B cell (primary cell): Measurements from ENCODE around the gene MEIOB. TPM values are rescaled to one million over a fixed set of nuclear protein-coding genes. Genes with fewer than 3 reads are reported as not detected.

Experiments used
- ATAC-seq: fragments of 200-7000 bp; cut with Tn5 transposase; one replicate; pipeline ENCODE4 v1.10.0; 2021; ENCODE audit warnings: low read depth, mild to moderate bottlenecking, moderate number of reproducible peaks, moderate library complexity
- CTCF ChIA-PET: fragments of 350-600 bp; sonication (Branson Sonifier 250); formaldehyde crosslinking; loops from one replicate; lab custom pipeline; 2021; ENCODE audit warnings: antibody characterized with exemption, inconsistent platforms; lab: Charles Lee
- POLR2A ChIA-PET: fragments of 350-600 bp; sonication (Branson Sonifier 250); formaldehyde crosslinking; loops from one replicate; lab custom pipeline; 2021; ENCODE audit warnings: antibody characterized with exemption; lab: Charles Lee
- DNase-seq: peaks from one replicate; pipeline ENCODE4 v3.0.0; 2013
- H2AFZ ChIP-seq: 2 replicates; pipeline ENCODE4 v1.6.1; 2012; ENCODE audit warnings: mild to moderate bottlenecking, low read depth, low read length; ENCODE audit not compliant: insufficient read depth, poor library complexity, severe bottlenecking
- H3K27ac ChIP-seq, 2 donors: 1 replicate in 1 of 2; 2 replicates in 1 of 2; pipeline ENCODE4 v1.5.1; 2012 to 2013; ENCODE audit warnings: low read length in 2 of 2, mild to moderate bottlenecking in 2 of 2, moderate library complexity in 1 of 2
- H3K27me3 ChIP-seq, 4 experiments: fragments of 200-600 bp in 1 of 4; sonication (generic) in 1 of 4; replicated peaks in 1 of 4; 1 replicate in 2 of 4; 2 replicates in 2 of 4; pipeline versions ENCODE4 v1.6.1 to v1.7.0; 2013 to 2016; ENCODE audit warnings: low read length in 3 of 4, mild to moderate bottlenecking in 2 of 4, mixed read lengths in 1 of 4, moderate library complexity in 1 of 4; ENCODE audit not compliant: insufficient read depth in 4 of 4, control insufficient read depth in 3 of 4; ENCODE audit errors: control extremely low read depth in 1 of 4
- H3K36me3 ChIP-seq, 2 experiments: replicated peaks in 1 of 2; 1 replicate in 1 of 2; 2 replicates in 1 of 2; pipeline versions ENCODE4 v1.6.1 to v1.7.1; 2013; ENCODE audit warnings: low read length in 1 of 2; ENCODE audit not compliant: insufficient read depth in 2 of 2, control insufficient read depth in 1 of 2; ENCODE audit errors: control extremely low read depth in 1 of 2, extremely low read depth in 1 of 2
- H3K4me1 ChIP-seq, 2 donors: fragments of 200-600 bp in 1 of 2; sonication (generic) in 1 of 2; 1 replicate in 1 of 2; 2 replicates in 1 of 2; pipeline versions ENCODE4 v1.5.1 to v1.6.1; 2013 to 2017; ENCODE audit warnings: low read length in 2 of 2; ENCODE audit not compliant: control insufficient read depth in 2 of 2, insufficient read depth in 2 of 2
- H3K4me2 ChIP-seq: replicated peaks from 2 replicates; pipeline ENCODE3; 2012; ENCODE audit warnings: mild to moderate bottlenecking, low read depth, low read length; ENCODE audit not compliant: poor library complexity, severe bottlenecking
- H3K4me3 ChIP-seq, 5 experiments: fragments of 200-600 bp in 1 of 5; sonication (generic) in 1 of 5; 1 replicate in 3 of 5; 2 replicates in 2 of 5; pipeline versions ENCODE4 v1.5.1 to v1.7.0; 2011 to 2016; ENCODE audit warnings: low read length in 4 of 5, mild to moderate bottlenecking in 4 of 5, low read depth in 2 of 5, control low read depth in 1 of 5, moderate library complexity in 1 of 5; ENCODE audit not compliant: insufficient read depth in 1 of 5; ENCODE audit errors: control extremely low read depth in 1 of 5, extremely low read depth in 1 of 5
- H3K79me2 ChIP-seq: fragments of 200-600 bp; sonication (generic); one replicate; pipeline ENCODE4 v1.6.0; 2016; ENCODE audit warnings: low read length; ENCODE audit not compliant: control insufficient read depth, insufficient read depth
- H3K9ac ChIP-seq: fragments of 200-600 bp; sonication (generic); 2 replicates; pipeline ENCODE4 v1.6.1; 2017; ENCODE audit warnings: mild to moderate bottlenecking, low read length, moderate library complexity
- H3K9me3 ChIP-seq, 3 donors: one replicate each; pipeline versions ENCODE4 v1.6.1 to v1.7.1; 2013; ENCODE audit warnings: low read length in 2 of 3; ENCODE audit not compliant: control insufficient read depth in 2 of 3, insufficient read depth in 1 of 3; ENCODE audit errors: control extremely low read depth in 1 of 3
- H4K20me1 ChIP-seq: 2 replicates; pipeline ENCODE4 v1.6.0; 2012; ENCODE audit warnings: mild to moderate bottlenecking, low read length; ENCODE audit not compliant: insufficient read depth, control insufficient read depth, poor library complexity, severe bottlenecking
- H3K27ac Mint-ChIP-seq: one replicate; pipeline ENCODE4 v1.8.0; 2021; ENCODE audit warnings: mixed read lengths
- H3K27me3 Mint-ChIP-seq: one replicate; pipeline ENCODE4 v1.8.0; 2021; ENCODE audit warnings: mixed read lengths
- H3K4me1 Mint-ChIP-seq: one replicate; pipeline ENCODE4 v1.8.0; 2021; ENCODE audit warnings: mixed read lengths
- H3K4me3 Mint-ChIP-seq: one replicate; pipeline ENCODE4 v1.8.0; 2021; ENCODE audit warnings: mixed read lengths
- H3K9me3 Mint-ChIP-seq: one replicate; pipeline ENCODE4 v1.8.0; 2022; ENCODE audit warnings: mixed read lengths; ENCODE audit not compliant: insufficient read depth
- EZH2 ChIP-seq: IDR thresholded peaks from 2 replicates; pipeline ENCODE4 v1.6.1; 2012; ENCODE audit warnings: borderline replicate concordance, low read depth, mild to moderate bottlenecking, moderate library complexity, low read length; ENCODE audit not compliant: insufficient read depth, poor library complexity, severe bottlenecking
- WGBS: methylation state at CpG from one replicate; pipeline ENCODE4 v1.1.5; 2013; ENCODE audit warnings: missing lambda C conversion rate; ENCODE audit not compliant: insufficient coverage; 5-methylcytosine and 5-hydroxymethylcytosine counted together
- intact Hi-C: fragments of 100-400 bp; cut with micrococcal nuclease; formaldehyde crosslinking; loops from one replicate; pipeline ENCODE4 v1.10.0; 2022
- polyA plus RNA-seq: library from polyadenylated mRNA; depleted of rRNA; stranded (reverse); fragments of >200 nt; gene quantifications from 2 replicates; pipeline ENCODE4 v1.2.3, GENCODE V29; 2012
- total RNA-seq, 2 donors: library from RNA; stranded (reverse); fragments of 120-200 nt in 1 of 2; gene quantifications; 1 replicate in 1 of 2; 2 replicates in 1 of 2; pipeline versions ENCODE4 v1.2.3 to v1.2.4, GENCODE V29; 2013 to 2022
- TF ChIP-seq, protein P1 (sequence below): fragments of 200-600 bp; IDR thresholded peaks from one replicate; pipeline ENCODE4 v1.8.0; 2022; ENCODE audit warnings: antibody characterized with exemption, mild to moderate bottlenecking

Gene MEIOB
- total and polyA plus RNA-seq, 2 donors (not counting 1 experiment from before 2014, with no cell fraction given): not detected

DNA sequence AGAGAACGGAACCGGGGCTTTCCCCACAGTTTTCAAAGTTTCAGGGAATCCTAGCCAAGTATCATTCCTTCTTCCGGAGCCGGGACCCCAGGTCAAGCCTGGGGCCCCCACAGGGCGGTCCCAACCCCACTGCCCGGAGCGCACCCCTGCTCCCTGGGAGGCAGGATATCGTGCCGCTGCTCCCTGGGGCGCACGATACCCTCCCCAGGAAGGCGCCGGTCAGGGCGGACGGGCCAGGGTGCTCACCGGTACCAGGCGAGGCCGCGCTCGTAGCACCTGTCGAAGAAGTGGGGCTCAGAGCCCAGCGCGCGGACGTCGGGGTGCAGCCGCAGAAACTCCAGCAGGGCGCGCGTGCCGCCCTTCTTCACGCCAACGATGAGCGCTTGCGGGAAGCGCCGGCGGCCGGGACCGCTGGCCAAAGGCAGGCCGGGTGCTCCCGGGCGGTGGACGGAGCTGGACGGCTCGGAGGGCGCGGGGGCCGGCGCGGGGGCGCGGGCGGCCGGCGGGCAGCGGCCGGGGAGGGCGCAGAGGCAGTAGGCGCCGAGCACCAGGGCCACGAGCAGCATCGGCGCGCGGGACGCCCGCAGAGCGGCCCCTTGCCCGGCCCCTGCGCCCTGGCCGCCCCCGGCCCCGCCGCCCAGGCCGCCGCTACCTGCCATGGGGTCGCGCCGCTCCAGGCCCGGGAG is 45.8 kb upstream of the MEIOB start:
- Histone ChIP-seq H3K4me2 (no peak overlapping the region), H3K36me3 (no peaks in the 10 kb centered on the region), H3K9me3 (no peaks in the 10 kb centered on the region), H3K27me3 (peaks cover 0 to 61% (median 14%) of the 10 kb centered on the region in 4 experiments), H3K4me1 (peaks cover 0 to 2% of the 10 kb centered on the region in 2 donors), H3K27ac (no peak overlapping the region), H2AFZ (no peak overlapping the region), H3K4me3 (no peak overlapping the region), H3K9ac (no peak overlapping the region), H4K20me1 (no peaks in the 10 kb centered on the region), H3K79me2 (no peaks in the 10 kb centered on the region)
- peaks cover 4% of the 10 kb centered on the region for H3K4me1 Mint-ChIP-seq
- 4% methylated on average over 81 of the region's 81 CpGs for WGBS
- CTCF ChIA-PET: no interaction called here
- intact Hi-C loops: no loop called here
- H3K27me3 Mint-ChIP-seq: peaks cover 37% of the 10 kb centered on the region
- H3K4me3 Mint-ChIP-seq: no peak overlapping the region
- no peaks in the 10 kb centered on the region for H3K9me3 Mint-ChIP-seq
- DNase-seq: no peak
- H3K27ac Mint-ChIP-seq: no peak overlapping the region
- no peak for ATAC-seq
- TF ChIP-seq EZH2: no peak
- TF ChIP-seq, protein P1, sequence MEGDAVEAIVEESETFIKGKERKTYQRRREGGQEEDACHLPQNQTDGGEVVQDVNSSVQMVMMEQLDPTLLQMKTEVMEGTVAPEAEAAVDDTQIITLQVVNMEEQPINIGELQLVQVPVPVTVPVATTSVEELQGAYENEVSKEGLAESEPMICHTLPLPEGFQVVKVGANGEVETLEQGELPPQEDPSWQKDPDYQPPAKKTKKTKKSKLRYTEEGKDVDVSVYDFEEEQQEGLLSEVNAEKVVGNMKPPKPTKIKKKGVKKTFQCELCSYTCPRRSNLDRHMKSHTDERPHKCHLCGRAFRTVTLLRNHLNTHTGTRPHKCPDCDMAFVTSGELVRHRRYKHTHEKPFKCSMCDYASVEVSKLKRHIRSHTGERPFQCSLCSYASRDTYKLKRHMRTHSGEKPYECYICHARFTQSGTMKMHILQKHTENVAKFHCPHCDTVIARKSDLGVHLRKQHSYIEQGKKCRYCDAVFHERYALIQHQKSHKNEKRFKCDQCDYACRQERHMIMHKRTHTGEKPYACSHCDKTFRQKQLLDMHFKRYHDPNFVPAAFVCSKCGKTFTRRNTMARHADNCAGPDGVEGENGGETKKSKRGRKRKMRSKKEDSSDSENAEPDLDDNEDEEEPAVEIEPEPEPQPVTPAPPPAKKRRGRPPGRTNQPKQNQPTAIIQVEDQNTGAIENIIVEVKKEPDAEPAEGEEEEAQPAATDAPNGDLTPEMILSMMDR: no peak
- POLR2A ChIA-PET: no interaction called here

DNA sequence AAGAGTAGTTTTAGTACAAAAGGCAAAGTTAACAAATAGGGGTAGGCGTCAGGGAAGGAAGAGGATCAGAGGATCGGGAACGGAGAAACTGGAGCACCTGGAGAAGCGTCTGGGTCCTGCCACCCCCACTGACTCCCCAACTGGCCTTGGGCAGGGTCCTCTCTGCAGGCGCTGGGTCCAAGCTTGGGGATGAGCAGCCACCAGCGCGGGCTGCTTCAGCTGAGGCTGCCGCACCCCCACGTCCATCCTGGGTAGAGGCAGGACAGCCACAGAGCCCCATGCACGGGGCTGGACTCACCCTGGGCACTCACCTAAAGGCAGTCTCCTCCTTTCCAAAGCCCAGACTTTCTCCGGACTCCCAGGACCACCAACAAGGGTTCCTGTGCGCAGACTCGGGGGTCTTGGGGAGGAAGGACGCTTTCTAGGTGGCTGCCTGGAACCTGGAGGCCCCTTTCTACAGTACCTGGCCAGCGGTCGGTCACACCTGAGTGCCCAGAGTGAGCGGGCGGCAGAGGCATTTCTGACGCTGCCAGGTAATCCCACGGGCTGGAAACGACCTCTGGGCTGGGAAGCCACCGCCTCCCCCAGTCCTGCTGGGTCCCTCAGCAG is 45.2 kb upstream of the MEIOB start:
- Mint-ChIP-seq H3K27me3 (peaks cover 31% of the 10 kb centered on the region), H3K4me1 (peaks cover 4% of the 10 kb centered on the region), H3K4me3 (peak overlapping the region; percentile 19), H3K27ac (no peak overlapping the region), H3K9me3 (no peaks in the 10 kb centered on the region)
- TF ChIP-seq, protein P1: no peak
- TF ChIP-seq EZH2: no peak
- no peak overlapping the region for H3K9ac ChIP-seq
- no peak overlapping the region for H3K4me2 ChIP-seq
- ATAC-seq: no peak
- WGBS: 8% methylated on average over 19 of the region's 22 CpGs
- H4K20me1 ChIP-seq: no peaks in the 10 kb centered on the region
- H3K4me1 ChIP-seq: no peaks in the 10 kb centered on the region
- H3K36me3 ChIP-seq: no peaks in the 10 kb centered on the region
- intact Hi-C loops: no loop called here
- H3K79me2 ChIP-seq: no peaks in the 10 kb centered on the region
- H3K9me3 ChIP-seq: no peaks in the 10 kb centered on the region
- no peak overlapping the region for H3K4me3 ChIP-seq
- H3K27ac ChIP-seq: no peak overlapping the region
- ChIA-PET POLR2A (interaction anchor here (0.5 kb wide), 1 partner anchor 103 kb away, joined by 10 read pairs; no protein-coding TSS in a partner anchor), CTCF (interaction anchor here (0.6 kb wide), 1 partner anchor 1110 kb away, joined by 3 read pairs; no protein-coding TSS in a partner anchor)
- DNase-seq: no peak
- H2AFZ ChIP-seq: no peak overlapping the region
- H3K27me3 ChIP-seq: peaks cover 0 to 54% (median 9%) of the 10 kb centered on the region in 4 experiments
